ENCODE data around the gene CAPN14. TPM values are rescaled to one million over a fixed set of nuclear protein-coding genes. Genes with fewer than 3 reads are reported as not detected.

The CAPN14 gene
- total RNA-seq, 1 donor from 2014 or later = 0.24 TPM

GRCh38 chr2:31213601-31214443, 3.5 kb downstream of the CAPN14 start:
- no peak for TF ChIP-seq CTCF (IDR thresholded peaks at IDR 0.05)
- H3K27ac Mint-ChIP-seq (ENCODE audit: unreplicated experiment) = no peak overlapping the region
- no peak overlapping the region for H3K4me3 Mint-ChIP-seq (ENCODE audit: unreplicated experiment)
- H3K9me3 Mint-ChIP-seq (ENCODE audit: unreplicated experiment) = no peaks in the 10 kb centered on the region
- H3K4me1 Mint-ChIP-seq (ENCODE audit: unreplicated experiment) = no peaks in the 10 kb centered on the region
- no peaks in the 10 kb centered on the region for H3K27me3 Mint-ChIP-seq (ENCODE audit: unreplicated experiment)
- H3K36me3 Mint-ChIP-seq (ENCODE audit: unreplicated experiment) = no peaks in the 10 kb centered on the region
- DNase-seq (ENCODE audit: extremely low spot score, unreplicated experiment) = no peak

GRCh38 chr2:31212659-31213600, 4.4 kb downstream of the CAPN14 start:
- no peak overlapping the region for H3K27ac Mint-ChIP-seq (ENCODE audit: unreplicated experiment)

GRCh38 chr2:31208240-31208639, 9.1 kb downstream of the CAPN14 start:
- Mint-ChIP-seq H3K27me3 (ENCODE audit: unreplicated experiment) (peaks cover 8% of the 10 kb centered on the region), H3K4me1 (ENCODE audit: unreplicated experiment) (no peaks in the 10 kb centered on the region), H3K9me3 (ENCODE audit: unreplicated experiment) (no peaks in the 10 kb centered on the region), H3K27ac (ENCODE audit: unreplicated experiment) (no peak overlapping the region), H3K36me3 (ENCODE audit: unreplicated experiment) (no peaks in the 10 kb centered on the region), H3K4me3 (ENCODE audit: unreplicated experiment) (no peak overlapping the region)
- TF ChIP-seq CTCF (IDR thresholded peaks at IDR 0.05) = no peak
- DNase-seq (ENCODE audit: extremely low spot score, unreplicated experiment) = peak; percentile 23

More at GRCh38 chr2:31212659-31213600, 4.4 kb downstream of the CAPN14 start:
- no peaks in the 10 kb centered on the region for H3K4me1 Mint-ChIP-seq (ENCODE audit: unreplicated experiment)
- H3K4me3 Mint-ChIP-seq (ENCODE audit: unreplicated experiment) = no peak overlapping the region
- H3K36me3 Mint-ChIP-seq (ENCODE audit: unreplicated experiment) = no peaks in the 10 kb centered on the region
- TF ChIP-seq CTCF (IDR thresholded peaks at IDR 0.05) = no peak
- peak; percentile 13 for DNase-seq (ENCODE audit: extremely low spot score, unreplicated experiment)
- H3K27me3 Mint-ChIP-seq (ENCODE audit: unreplicated experiment) = no peaks in the 10 kb centered on the region
- H3K9me3 Mint-ChIP-seq (ENCODE audit: unreplicated experiment) = no peaks in the 10 kb centered on the region

- peak; percentile 32 for DNase-seq (ENCODE audit: extremely low spot score, unreplicated experiment)
- Mint-ChIP-seq H3K27ac (ENCODE audit: unreplicated experiment) (no peak overlapping the region), H3K36me3 (ENCODE audit: unreplicated experiment) (no peaks in the 10 kb centered on the region), H3K9me3 (ENCODE audit: unreplicated experiment) (no peaks in the 10 kb centered on the region), H3K27me3 (ENCODE audit: unreplicated experiment) (peaks cover 8% of the 10 kb centered on the region), H3K4me1 (ENCODE audit: unreplicated experiment) (no peaks in the 10 kb centered on the region), H3K4me3 (ENCODE audit: unreplicated experiment) (no peak overlapping the region)
- TF ChIP-seq CTCF (IDR thresholded peaks at IDR 0.05) = no peak
Observed at GRCh38 chr2:31207790-31208189, 9.5 kb downstream of the CAPN14 start.

- Mint-ChIP-seq H3K36me3 (ENCODE audit: unreplicated experiment) (no peaks in the 10 kb centered on the region), H3K4me1 (ENCODE audit: unreplicated experiment) (no peaks in the 10 kb centered on the region), H3K27me3 (ENCODE audit: unreplicated experiment) (peaks cover 8% of the 10 kb centered on the region), H3K9me3 (ENCODE audit: unreplicated experiment) (no peaks in the 10 kb centered on the region), H3K4me3 (ENCODE audit: unreplicated experiment) (no peak overlapping the region), H3K27ac (ENCODE audit: unreplicated experiment) (no peak overlapping the region)
- TF ChIP-seq CTCF (IDR thresholded peaks at IDR 0.05) = no peak
- DNase-seq (ENCODE audit: extremely low spot score, unreplicated experiment) = peak; percentile 76
Observed at GRCh38 chr2:31205613-31206012, 11.7 kb downstream of the CAPN14 start.
